Stimulated activated naive CD4-positive, alpha-beta T cell treated with Interleukin-2 at 50 U/mL for 16 hours (primary cell): ENCODE data around the gene JAG1.

Source experiments
- DNase-seq: peaks from one replicate; lab custom pipeline; 2025; lab: John Stamatoyannopoulos, UW

Gene JAG1

DNA sequence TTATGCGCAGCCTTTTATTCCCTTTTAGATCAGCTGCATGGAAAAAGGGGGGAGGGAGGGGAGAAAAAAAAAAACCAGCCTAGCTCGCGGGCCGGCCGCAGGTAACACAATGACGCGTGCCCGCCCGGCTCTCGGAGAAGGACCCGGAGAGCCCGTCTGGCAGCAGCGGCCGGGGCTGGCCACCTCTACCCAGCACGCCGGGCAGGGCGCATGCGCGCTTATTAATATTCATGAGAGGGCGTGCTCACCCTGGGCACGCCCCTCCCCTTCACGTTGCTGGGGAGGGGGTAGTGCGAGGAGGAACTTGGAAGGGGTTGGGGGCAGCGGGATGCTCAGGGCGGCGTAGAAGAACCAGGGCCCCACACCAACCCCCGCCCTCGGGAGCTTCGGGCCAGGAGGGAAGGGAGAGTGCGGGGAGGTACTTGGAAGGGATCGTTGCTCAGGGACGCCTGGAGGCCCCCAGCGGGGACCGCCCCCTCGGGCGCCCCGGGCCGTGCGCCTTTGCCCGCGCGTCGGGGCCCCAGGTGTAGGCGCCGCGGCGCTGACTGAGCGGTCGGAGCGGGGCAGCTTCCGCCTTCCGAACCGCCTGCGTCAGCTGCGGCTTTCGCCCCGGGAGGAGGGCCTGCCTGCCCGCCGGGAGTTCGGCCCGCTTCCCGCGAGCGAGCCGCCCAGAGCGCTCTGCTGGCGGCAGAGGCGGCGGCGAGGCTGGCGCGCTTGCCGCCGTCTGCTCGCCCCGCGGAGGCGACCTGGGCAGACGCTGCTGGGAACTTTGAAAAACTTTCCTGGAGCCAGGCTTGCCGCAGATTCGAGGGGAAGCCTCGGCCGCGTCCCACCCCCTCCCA is at the start of gene JAG1:
TSS of gene JAG1 (minus strand) at position 158 of the 842 bp plus-strand sequence. CDS start 469 bp downstream, outside the sequence.
- peak; percentile 36 for DNase-seq

GRCh38 chr20:10721976-10722375 is 48.2 kb upstream of the JAG1 start:
- no peak for DNase-seq

- DNase-seq: no peak
These were observed 47.5 kb upstream of the JAG1 start for GRCh38 chr20:10721137-10721896.

GRCh38 chr20:10720565-10720964 is 46.8 kb upstream of the JAG1 start:
- no peak for DNase-seq

GRCh38 chr20:10719740-10720385 is 46.1 kb upstream of the JAG1 start:
- no peak for DNase-seq

DNA sequence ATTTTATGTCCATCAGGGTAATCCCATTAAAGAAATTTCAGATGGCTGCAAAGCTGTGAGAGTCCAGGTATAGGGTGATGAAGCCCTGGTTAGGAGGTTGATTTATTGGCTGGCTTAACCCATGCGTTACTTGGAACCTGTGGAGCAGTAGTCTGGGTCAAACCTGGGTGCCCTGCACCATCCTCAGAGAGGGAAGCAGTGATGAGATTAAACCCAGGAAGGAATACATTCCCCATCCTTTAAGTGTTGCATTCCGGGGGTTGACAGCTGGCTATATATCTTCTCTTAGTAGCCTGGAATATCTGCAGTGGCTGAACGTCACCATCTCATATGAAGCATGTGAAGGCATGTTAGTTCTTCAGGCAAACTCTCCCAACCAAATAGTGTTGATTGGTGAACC is 44.9 kb upstream of the JAG1 start:
- DNase-seq: no peak

- no peak for DNase-seq
These were observed 43.1 kb upstream of the JAG1 start for GRCh38 chr20:10716855-10717254.

DNA sequence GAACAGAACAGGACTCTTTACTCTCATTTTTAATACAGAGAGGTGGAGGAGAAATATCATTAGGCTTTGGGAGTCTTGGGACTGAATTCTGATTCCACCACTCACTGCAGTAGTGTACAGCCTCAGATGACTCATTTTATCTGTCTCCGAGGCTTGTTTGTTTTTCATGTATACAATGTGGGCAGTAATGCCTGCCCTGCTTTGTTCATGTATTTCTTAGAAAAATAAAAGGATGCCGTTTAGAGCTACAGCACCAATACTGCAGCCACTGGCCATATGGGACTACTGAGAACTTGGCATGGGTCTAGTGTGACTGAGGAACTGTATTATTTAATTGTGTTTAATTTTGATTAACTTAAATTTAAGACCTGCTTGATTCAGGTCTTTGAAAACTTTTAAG is 41.2 kb upstream of the JAG1 start:
- DNase-seq: no peak

- no peak for DNase-seq
These were observed 40.6 kb upstream of the JAG1 start for GRCh38 chr20:10714236-10714975.

GRCh38 chr20:10713161-10713560 is 39.4 kb upstream of the JAG1 start:
- no peak for DNase-seq

- DNase-seq: no peak
These were observed 38.2 kb upstream of the JAG1 start for GRCh38 chr20:10711903-10712451.

DNA sequence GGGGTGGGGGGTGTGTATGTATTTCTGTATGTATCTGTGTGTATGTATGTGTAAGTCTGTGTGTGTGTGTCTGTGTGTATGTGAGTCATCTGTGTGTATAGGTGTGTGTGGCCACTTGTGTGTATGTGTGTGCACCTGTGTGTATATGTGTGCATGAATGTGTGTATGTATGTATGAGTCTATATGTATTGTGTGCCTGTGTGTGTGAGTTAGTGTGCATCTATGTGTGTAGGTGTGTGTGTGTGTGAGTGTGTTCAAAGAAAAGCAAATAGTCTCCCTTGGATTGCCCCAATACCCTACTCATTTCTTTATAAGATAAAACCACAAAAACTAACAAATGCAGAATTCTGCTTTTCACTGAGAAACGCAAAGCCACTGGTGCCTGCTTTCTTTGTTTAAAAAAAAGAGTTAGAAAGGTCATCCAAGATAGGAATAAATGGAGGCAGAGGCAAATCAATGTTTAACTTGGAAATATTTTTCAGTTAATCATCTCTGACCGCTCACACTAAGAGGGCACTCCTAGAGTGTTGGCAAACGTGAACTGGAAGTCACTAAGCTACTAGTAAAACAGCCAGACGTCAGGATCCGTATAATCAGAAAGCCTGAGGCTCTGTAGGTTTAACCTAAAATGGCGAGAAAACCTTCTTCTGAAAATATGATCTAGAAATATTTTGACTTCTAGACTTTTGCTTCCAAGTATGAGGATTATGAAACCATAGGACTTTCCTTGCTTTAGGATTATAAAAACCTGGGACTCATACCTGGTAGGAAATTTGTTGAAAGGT is 37.4 kb upstream of the JAG1 start:
- DNase-seq: no peak

GRCh38 chr20:10709916-10710315 is 36.1 kb upstream of the JAG1 start:
- DNase-seq: no peak

GRCh38 chr20:10708351-10709185 is 34.8 kb upstream of the JAG1 start:
- DNase-seq: no peak

GRCh38 chr20:10707791-10708190 is 34.0 kb upstream of the JAG1 start:
- no peak for DNase-seq

GRCh38 chr20:10707068-10707467 is 33.3 kb upstream of the JAG1 start:
- DNase-seq: no peak

DNA sequence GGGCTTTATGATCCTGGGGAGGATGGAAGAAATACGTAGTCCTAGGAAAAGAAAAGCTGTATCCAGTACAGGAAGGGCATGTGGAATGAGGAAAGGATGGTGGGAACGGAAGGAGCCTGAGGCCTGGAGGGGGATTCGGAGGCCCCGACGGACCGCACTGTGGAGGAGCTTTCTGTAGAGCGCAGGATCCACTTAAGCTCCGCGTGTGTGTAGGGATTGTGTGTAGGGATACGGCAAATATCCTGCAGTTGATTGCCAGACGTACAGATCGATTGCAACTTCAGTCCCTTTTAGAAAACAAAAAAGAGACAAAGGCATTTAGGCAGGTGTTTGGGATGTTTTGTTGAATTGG is 32.6 kb upstream of the JAG1 start:
- no peak for DNase-seq

DNA sequence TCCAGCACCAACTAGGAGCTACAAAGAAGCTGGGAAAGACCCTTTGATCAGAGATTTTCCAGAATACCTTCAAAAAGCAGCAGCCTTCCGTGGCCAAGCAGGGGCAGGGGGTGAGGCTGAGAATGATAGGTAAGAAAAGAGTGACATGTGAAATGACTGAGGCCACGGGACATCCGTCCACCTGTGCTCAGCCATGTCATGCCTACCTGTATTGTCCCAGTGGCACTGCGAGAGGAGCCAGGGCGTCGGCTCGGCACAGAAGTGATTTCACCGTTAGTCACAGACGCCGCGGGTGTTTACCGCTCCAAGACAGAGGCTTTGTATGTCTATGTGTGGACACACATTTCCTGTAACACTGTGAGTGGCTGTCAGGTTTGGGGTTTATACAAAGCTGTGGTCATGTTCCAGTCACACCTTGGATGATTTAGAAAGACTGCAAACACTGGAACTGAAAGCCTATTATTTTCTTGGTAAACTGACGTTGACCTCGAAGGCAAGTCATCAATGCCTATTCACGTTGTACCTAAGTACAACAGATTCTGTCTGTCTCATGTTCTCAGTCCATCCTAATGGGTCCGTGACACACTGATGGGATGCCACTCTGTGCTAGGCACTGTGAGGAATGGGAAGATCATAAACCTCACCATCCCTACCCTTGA is 32.1 kb upstream of the JAG1 start:
- DNase-seq: no peak

DNA sequence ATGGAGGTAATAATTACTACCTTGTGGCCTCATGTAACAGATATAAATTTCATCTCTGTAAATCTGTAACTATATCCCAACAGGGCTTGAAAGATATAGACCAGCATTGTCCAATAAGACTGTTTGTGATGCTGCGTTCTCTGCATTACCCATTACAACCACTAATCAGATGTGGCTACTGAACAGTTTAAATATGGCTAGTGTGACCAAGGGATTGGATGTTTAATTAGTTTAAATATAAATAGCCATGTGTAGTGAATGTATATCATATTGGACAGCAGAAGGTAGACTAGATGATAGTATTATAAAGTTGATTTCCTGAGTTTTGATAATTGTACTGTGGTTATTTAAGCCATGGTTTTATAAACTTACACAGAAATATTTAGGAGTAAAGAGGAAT is 27.8 kb upstream of the JAG1 start:
- no peak for DNase-seq

GRCh38 chr20:10699941-10700340 is 26.1 kb upstream of the JAG1 start:
- DNase-seq: no peak
